NCI-H345 treated with DMSO at 0.1 percent for 48 hours (cell line): Measurements from ENCODE around the gene HMCN2.

Experiments
- DNase-seq: peaks from one replicate; lab custom pipeline; 2025; ENCODE audit not compliant: unreplicated experiment; lab: John Stamatoyannopoulos, UW

The HMCN2 gene

GRCh38 chr9:130288926-130289690 is 23.5 kb downstream of the HMCN2 start:
- DNase-seq: no peak

GRCh38 chr9:130289711-130290241 is 24.2 kb downstream of the HMCN2 start:
- no peak for DNase-seq

- DNase-seq: no peak
These were observed 25.0 kb downstream of the HMCN2 start for GRCh38 chr9:130290291-130291181.

GRCh38 chr9:130291474-130291873 is 25.9 kb downstream of the HMCN2 start:
- DNase-seq: no peak

GRCh38 chr9:130292106-130292505 is 26.5 kb downstream of the HMCN2 start:
- DNase-seq: no peak

GRCh38 chr9:130294664-130295063 is 29.1 kb downstream of the HMCN2 start:
- no peak for DNase-seq

GRCh38 chr9:130295431-130295830 is 29.9 kb downstream of the HMCN2 start:
- no peak for DNase-seq

- no peak for DNase-seq
These were observed 30.6 kb downstream of the HMCN2 start for GRCh38 chr9:130295945-130296782.

- no peak for DNase-seq
These were observed 31.2 kb downstream of the HMCN2 start for GRCh38 chr9:130296783-130297055.

GRCh38 chr9:130297371-130297770 is 31.8 kb downstream of the HMCN2 start:
- no peak for DNase-seq

- no peak for DNase-seq
These were observed 33.2 kb downstream of the HMCN2 start for GRCh38 chr9:130298662-130299279.

GRCh38 chr9:130299785-130300615 is 34.4 kb downstream of the HMCN2 start:
- no peak for DNase-seq

GRCh38 chr9:130300739-130301138 is 35.2 kb downstream of the HMCN2 start:
- no peak for DNase-seq

- no peak for DNase-seq
These were observed 36.1 kb downstream of the HMCN2 start for GRCh38 chr9:130301483-130302286.

- no peak for DNase-seq
These were observed 37.4 kb downstream of the HMCN2 start for GRCh38 chr9:130302785-130303612.

- no peak for DNase-seq
These were observed 38.1 kb downstream of the HMCN2 start for GRCh38 chr9:130303613-130304055.

- DNase-seq: no peak
These were observed 38.6 kb downstream of the HMCN2 start for GRCh38 chr9:130304116-130304515.

GRCh38 chr9:130304643-130305042 is 39.1 kb downstream of the HMCN2 start:
- no peak for DNase-seq
